SKM-1 treated with dmso at 0.1 percent for 144 hours (cell line): ENCODE data around the gene ADAM23.
A peak's percentile ranks its signal among the peaks of the same experiment; 100 is the strongest.
"Not testable (repeated sequence)": the region's sequence is repeated elsewhere in the genome, so short reads cannot be mapped to it uniquely, and the experiment has no call there.

ENCODE experiments used
- DNase-seq: peaks from one replicate; lab custom pipeline; 2025; ENCODE audit not compliant: unreplicated experiment; lab: John Stamatoyannopoulos, UW

ADAM23 gene, protein sequence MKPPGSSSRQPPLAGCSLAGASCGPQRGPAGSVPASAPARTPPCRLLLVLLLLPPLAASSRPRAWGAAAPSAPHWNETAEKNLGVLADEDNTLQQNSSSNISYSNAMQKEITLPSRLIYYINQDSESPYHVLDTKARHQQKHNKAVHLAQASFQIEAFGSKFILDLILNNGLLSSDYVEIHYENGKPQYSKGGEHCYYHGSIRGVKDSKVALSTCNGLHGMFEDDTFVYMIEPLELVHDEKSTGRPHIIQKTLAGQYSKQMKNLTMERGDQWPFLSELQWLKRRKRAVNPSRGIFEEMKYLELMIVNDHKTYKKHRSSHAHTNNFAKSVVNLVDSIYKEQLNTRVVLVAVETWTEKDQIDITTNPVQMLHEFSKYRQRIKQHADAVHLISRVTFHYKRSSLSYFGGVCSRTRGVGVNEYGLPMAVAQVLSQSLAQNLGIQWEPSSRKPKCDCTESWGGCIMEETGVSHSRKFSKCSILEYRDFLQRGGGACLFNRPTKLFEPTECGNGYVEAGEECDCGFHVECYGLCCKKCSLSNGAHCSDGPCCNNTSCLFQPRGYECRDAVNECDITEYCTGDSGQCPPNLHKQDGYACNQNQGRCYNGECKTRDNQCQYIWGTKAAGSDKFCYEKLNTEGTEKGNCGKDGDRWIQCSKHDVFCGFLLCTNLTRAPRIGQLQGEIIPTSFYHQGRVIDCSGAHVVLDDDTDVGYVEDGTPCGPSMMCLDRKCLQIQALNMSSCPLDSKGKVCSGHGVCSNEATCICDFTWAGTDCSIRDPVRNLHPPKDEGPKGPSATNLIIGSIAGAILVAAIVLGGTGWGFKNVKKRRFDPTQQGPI

DNA sequence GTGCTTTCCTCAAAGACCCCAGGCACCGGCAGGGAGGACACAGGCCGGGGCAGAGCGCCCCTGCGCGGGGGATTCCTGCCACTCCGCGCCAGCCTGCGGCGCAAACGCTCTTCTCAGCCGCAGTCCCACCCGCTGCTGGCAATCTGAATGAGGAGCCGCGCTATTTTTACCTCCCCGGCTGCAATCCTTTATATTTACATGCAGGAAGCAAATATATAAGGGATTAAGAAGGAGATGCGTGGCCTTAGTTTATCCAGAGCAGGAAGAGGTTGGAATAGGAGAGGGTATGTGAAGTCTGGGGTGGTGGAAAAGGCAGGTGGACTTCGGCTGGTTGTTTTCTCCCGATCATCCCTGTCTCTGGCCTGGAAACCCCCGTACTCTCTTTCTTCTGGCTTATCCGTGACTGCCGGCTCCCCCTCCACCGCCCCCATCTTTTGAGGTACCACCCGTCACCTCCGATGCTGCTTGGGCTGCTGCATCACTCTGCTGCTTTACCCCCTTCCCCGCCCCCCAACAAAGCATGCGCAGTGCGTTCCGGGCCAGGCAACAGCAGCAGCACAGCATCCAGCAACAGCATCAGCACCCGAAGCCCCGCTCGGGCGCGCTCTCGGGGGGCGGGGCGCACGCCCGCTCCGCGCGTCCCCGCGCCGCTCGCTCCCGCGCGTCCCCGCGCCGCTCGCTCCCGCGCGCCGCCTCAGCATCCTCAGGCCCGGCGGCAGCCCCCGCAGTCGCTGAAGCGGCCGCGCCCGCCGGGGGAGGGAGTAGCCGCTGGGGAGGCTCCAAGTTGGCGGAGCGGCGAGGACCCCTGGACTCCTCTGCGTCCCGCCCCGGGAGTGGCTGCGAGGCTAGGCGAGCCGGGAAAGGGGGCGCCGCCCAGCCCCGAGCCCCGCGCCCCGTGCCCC lies at the start of gene ADAM23:
Gene ADAM23, plus strand, starts transcription at position 700 of the 902 bp plus-strand sequence. CDS start 335 bp downstream, outside the sequence.
- peak; percentile 22 for DNase-seq

DNA sequence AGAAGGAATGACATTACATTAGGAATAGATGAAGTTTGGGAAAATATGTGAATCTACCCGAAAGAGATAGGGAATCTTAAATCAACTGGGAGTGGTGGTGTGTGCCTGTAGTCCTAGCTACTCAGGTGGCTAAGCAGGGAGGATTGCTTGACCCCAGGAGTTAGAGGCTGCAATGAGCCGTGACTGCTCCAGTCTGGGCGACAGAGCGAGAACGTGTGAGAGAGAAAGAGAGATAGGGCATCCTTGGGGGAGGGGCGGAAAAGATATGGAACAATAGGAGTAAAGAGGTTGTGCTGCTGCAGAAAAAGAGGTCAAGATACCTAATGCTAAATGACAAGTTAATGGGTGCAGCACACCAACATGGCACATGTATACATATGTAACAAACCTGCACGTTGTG lies 47.1 kb upstream of the ADAM23 start:
- DNase-seq, result no peak

DNA sequence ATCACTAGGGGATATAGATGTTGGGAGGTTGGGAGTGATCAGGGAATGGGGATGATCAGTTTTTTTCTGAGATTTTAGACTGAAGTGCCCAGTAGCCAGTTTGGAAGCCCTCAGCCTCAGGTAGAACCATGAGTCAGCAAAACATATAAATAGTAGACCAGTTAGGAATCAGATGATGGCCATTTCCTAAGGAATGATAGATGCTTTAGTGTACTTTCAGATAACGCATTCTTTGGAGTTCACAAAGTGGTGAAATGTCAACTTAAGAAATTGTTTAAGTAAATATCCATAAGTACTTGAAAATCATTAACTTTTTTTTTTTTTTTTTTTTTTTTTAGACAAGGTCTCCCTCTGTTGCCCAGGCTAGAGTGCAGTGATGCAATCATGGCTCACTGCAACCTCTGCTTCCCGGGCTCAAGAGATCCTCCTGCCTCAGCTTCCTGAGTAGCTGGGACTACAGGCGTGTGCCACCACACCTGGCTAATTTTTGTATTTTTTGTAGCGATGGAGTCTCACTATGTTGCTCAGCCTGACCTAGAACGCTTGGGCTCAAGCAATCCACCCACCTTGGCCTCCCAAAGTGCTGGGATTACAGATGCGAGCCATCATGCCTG lies 40.3 kb upstream of the ADAM23 start:
- DNase-seq, result not testable (repeated sequence)

DNA sequence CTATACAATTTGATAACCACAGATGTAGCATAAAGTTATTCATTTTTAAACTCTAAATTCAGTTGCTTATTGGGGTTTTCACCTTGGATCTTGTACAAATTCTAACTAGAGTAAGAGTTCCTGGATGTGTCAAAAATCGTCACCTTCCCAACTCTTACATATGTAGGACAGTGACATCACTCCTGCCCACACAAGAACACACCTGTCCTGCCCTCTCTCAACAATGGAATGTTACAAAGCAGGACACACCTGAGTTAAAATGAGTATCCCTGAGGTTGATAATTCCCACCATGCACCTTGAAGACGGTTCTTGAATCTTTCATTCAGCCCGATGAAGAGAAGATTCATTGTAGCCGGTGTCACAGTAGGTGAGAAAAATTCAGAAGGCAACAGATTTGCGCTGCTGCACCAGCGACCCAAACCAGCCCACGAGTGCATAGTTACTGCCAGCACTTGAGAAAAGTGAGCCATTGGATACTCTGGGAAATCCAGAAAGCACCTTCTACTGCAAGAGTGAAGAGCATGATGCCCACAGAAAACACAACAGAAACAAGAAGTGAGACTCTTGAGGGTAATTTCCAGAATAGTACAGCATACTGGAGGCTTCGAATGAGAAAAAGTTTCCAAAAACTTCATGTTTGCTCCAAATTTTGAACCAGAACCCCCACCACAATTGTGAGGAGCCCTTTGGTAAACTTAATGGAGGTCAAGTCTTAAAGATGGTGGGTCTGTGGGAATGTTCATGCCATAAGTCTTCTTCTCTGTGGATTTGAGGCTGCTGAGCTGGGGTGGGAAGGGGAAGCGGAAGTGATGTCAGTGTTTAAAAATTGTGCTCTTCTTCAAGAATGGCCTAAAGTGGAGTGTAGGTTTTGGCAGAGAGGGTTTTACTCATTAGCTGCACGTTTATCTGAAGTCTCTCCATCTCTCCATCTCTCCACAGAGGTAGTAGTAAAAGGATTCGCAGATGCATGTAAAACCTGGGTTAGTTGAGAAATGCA lies 34.7 kb upstream of the ADAM23 start:
- no peak for DNase-seq

DNA sequence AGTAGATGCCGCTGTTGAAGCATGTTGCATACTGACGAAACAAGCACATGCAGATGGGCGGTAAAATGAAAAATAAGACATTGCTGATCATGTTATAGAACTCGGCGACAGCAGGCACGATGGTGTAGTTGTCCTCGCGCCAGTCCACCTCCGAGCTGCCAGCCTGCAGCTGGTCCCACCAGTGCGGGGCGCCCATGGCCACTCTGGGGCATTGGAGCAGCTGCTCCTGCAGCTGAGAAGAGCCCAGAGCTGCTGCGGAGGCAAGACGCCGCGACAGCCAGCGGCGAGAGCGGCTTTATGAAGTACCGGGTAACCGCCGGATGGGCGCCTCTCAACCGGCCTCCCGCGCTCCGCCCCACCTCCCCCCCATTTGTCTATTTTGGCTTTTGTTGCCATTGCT lies 32.6 kb upstream of the ADAM23 start:
- no peak for DNase-seq

DNA sequence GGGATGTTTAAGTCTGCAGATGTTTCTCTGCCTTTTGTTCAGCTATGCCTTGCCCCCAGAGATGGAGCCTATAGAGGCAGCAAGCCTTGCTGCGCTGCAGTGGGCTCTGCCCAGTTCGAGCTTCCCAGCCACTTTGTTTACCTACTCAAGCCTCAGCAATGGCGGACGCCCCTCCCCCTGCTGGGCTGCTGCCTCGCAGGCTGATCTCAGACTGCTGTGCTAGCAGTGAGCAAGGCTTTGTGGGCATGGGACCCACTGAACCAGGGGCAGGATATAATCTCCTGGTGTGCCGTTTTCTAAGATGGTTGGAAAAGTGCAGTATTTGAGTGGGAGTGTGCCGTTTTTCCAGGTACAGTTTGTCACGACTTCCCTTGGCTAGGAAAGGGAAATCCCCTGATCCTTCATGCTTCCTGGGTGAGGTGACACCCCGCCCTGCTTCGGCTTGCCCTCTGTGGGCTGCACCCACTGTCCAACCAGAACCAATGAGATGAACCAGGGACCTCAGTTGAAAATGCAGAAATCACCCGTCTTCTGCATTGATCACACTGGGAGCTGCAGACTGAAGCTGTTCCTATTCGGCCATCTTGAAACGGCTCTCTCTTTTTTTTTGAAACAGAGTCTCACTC lies 27.6 kb upstream of the ADAM23 start:
- no peak for DNase-seq

DNA sequence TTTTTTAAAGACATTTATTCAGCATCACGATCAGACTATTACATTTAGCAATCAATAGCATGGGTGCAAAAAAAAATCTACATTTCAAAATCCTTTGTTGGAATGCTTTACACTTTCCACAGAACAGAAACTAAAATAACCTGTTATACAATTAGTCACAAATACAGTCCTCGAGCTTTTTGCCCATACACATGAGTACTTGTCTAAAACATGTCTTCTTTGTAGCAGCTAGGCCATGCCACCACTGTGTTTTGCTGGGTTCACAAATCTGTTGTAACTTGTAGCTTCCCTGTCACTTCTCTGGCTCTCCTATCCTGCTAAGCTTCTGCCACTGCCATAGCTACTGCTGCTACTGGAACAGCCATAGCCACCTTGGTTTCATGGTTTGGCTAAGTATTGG lies 24.4 kb upstream of the ADAM23 start:
- DNase-seq, result no peak

DNA sequence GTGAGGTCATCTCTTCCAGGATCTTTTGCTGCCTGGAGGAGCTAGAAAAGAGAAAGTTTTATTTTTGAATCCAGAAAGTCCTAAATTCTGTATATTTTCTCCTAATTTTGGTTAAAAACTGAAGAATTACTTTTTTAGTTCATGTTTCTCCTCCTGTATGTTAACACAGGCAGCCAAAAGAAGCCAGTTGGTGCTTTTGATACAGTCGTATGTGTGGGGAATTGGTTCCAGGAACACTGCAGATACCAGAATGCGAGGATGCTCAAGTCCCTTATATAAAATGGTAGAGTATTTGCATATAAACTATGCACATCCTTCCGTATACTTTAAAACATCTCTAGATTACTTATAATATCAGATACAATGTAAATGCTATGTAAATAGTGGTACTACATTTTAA lies 22.6 kb upstream of the ADAM23 start:
- no peak for DNase-seq

DNA sequence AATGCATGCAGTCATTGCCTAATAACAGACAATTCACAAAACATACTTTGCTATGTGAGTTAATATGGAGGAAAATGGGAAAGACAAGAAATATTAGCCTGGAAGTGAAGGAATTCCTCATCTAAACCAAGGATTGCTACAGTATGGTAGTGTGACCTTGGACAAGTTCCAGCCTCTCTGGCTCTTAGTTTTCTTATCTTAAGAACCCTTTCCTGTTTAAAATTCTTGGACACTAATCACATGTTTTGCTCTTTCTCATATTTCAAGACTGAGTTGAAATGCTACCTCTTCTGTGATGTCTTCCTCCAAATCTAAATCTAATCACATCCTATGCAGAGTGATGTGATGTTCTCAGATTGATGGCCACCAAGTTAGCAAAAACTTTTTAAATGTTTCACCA lies 20.8 kb upstream of the ADAM23 start:
- no peak for DNase-seq

DNA sequence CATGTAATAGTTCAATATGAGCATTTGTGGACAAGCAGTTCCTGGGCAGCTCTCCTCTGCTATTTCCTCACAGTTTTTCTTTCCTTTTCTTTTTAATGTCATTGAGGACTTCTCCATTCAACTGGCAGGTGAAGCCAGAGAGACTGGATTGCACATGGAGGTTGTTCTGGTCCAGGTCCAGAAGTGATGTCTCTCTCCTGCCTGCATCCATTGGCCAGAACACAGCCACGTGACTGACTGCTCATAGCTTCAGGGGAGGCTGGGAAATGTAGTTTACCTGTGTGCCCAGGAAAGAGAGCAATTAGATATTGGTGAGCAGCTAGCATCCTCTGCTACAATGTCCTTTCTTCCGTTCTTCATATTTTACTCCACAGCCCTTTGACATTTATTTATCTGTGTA lies 20.2 kb upstream of the ADAM23 start:
- no peak for DNase-seq

DNA sequence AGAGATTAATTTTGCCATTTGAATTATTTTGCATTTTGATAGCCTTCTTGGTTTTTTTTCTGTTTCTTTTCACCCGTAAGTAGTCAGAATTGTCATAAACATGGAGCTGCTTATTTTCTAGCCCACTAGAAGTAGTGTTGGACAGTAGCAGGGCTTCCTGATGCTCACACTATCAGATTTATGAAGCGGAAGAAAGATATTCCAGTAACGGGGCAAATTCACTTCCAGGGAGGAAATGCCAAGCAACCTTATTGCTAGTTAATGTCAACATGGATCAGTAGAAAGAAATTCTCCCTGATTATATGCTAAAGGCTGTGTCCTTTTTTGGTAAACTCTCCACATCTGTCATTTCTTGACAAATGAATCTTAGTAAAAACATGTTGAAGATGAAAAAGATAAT lies 19.2 kb upstream of the ADAM23 start:
- DNase-seq, result no peak

DNA sequence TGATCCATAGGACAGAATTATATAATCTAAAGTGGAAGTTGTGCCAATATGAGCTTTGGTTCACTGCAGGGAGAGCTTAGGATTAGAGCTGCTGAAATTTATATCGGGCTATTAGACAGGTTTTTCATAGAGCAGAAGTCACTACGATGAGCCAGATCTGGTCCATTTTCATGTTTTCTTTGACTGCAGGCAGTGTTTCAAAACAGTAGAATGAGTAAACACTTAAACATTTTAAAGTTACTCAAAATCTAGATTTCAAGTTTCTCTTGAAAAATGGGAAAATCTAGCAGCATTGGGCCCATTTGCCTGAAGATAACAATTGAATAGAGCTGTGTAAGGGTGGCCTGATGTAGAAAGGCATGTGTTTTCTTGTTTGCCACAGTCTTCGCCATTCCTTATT lies 14.5 kb upstream of the ADAM23 start:
- DNase-seq, result no peak

DNA sequence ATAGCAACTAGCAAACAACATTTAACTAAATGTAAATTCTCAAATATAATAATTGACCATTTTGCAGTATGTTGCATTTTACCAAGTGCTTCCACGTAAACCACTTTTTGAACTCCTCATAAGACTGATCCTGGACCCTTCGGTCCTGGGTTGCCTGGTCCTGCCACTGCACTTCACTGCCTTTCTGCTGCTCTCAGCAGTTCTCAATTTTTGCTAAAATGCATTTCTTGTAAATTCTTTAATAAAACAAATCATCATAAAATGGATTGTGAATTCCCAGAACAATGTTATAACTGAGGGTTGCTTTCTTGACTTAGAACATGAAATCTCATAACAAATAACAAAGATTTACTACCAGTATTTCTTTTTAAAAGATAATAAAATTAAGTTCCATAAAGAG lies 12.9 kb upstream of the ADAM23 start:
- no peak for DNase-seq

DNA sequence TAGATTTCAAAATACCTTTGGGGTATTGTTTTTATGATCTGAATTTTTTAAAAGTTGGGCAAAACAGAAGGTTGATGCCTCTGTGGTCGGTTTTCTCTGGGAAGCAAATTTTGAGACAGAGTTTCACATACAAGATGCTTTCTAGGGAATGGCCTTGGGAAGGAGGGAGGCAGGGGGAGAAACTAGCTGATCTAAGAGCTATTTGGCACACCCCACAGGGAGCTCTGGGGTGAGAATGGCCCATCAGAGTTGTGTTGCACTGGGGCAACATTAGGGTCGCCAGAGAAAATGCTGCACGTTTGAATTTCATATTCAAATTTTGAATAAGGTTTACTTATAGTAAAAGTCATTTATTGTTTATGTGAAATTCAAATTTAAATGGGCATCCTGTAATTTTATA lies 11.9 kb upstream of the ADAM23 start:
- DNase-seq, result no peak

DNA sequence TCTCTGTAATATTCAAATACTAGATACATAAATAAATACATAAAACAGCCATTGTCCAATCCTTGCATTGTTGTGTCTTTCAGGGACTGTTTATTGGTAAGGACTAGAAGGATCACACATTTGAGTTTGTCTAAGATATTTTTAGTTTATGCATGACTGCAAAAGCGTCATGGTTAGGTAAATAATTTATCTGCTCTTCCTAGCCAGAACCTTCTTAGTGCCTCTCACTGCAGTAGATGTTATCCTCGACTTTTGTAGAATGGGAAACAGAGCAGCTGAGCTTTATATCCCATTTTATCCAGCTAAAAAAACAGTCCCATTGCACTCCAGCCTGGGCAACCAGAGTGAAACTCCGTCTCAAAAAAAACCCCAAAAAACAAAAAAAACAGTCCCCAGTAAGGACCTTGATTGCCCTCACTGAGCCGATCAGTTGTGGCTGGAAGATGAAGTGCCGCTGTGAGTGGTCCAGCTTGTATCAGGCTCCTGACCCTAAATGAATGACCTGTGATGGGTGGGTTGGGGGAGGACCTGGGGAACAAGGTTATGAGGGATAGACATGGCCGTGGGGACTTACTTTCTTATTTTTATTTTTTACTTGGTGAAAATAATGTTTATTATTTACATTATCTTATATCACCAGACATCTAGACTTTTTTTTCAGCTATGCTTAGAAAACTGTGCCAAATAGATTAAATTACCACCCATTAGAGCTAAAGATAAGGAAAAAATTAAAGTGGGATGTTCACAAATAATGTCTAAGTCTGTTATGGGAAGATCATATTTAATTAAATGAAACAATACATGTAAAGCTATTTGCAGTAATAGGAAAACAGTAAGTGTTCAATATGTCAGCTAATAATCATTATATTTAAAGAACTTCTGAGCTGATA lies 10.9 kb upstream of the ADAM23 start:
- DNase-seq, result no peak

DNA sequence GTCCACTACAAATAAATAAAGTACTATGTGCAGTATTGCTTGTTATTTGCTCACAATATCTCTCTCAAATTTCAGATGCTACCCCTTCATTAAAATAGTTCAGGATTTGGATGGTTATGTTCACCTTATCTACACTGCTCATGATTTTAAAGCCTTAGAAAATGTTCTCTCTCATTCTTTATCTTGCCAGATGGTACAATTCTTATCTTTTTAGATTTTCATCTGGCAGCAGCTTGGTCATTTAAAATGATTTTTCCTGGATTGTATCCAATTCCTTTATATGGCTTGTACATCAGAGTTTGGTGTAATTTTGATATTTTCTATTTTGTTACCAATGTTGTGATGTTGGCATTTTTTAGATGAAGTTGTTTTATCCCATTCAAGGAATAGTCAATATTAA lies 10.1 kb upstream of the ADAM23 start:
- no peak for DNase-seq

DNA sequence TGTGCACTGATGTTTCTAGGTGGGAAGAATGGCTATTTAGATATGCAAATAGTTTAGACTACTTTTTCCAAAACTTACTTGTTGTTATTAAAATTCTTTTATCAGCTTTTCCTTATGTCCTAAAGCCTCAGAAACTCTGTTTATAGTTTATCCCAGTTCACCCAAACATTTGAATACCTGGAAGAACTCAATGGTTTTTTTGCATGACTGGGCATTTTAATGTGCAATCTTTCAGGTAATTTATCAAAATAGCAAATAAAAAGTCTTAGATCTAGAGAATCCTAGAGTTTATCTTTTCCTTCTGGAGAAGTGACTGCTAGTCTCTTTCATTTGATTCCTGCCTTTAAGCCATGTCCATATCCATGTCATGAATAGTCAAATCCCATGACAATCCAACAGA lies 9.6 kb upstream of the ADAM23 start:
- no peak for DNase-seq

DNA sequence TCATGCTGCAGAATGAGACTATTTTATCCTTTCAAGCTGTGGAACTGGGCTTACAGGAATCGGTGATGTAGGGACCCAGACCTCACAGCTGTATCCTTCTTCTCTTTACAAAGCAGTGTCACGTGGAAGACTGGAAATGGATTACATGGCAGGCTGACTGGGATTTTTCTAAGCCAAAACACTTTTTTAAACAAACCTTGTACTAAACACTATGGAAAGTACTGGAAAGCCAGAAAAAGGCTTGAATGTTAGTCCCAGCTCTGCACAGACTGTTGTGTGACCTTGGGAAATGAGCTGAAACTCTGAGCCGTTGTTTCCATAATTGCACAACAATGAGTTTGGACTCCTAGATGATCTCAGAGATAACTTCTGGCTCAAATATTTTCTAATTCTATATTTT lies 7.6 kb upstream of the ADAM23 start:
- no peak for DNase-seq
